ENCODE data around the gene ELF5. TPM values are rescaled to one million over a fixed set of nuclear protein-coding genes. Genes with fewer than 3 reads are reported as not detected.

The ELF5 gene
- total and polyA plus RNA-seq, 2 of the 13 experiments (the other 11 are each of a cell fraction or from before 2014, with no cell fraction given) = 0.51 to 2.6 TPM

DNA sequence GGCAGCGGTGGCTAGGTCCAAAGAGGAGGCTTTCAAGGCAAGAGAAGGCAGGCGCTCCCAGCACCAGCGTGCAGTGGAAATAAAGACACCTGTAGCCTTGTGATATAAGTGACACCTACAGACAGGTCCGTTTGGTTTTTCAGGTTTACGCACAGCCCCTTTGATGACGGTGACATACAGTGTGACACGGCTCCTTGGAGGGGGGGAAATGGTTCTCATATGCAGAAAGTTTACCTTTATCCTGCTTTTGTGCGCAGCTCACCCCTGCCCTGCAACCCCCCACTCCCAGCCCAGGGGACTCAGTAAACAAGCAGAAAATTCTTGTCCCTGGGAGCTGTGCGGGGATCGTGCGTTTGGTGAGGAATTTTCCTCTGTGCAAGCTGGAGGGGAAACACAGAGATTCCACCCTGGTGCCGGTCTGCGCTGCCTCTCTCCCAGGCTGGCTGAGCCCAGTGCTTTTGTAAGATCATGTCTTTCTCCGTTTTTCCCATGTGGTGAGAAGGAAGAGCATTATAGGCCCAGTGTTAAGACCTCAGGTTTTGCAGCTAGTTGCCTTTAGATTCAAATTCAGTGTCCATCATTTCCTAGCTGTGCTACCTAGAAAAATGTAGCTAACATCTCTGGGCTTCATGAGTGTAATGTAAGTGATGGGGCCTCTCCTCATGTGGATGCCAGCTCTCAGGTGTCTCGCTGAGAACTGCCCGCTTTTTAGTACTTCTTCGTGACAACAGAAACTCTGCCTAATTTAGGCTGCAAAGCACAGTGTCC is at the start of gene ELF5 (continued):
- TF ChIP-seq, protein P1, sequence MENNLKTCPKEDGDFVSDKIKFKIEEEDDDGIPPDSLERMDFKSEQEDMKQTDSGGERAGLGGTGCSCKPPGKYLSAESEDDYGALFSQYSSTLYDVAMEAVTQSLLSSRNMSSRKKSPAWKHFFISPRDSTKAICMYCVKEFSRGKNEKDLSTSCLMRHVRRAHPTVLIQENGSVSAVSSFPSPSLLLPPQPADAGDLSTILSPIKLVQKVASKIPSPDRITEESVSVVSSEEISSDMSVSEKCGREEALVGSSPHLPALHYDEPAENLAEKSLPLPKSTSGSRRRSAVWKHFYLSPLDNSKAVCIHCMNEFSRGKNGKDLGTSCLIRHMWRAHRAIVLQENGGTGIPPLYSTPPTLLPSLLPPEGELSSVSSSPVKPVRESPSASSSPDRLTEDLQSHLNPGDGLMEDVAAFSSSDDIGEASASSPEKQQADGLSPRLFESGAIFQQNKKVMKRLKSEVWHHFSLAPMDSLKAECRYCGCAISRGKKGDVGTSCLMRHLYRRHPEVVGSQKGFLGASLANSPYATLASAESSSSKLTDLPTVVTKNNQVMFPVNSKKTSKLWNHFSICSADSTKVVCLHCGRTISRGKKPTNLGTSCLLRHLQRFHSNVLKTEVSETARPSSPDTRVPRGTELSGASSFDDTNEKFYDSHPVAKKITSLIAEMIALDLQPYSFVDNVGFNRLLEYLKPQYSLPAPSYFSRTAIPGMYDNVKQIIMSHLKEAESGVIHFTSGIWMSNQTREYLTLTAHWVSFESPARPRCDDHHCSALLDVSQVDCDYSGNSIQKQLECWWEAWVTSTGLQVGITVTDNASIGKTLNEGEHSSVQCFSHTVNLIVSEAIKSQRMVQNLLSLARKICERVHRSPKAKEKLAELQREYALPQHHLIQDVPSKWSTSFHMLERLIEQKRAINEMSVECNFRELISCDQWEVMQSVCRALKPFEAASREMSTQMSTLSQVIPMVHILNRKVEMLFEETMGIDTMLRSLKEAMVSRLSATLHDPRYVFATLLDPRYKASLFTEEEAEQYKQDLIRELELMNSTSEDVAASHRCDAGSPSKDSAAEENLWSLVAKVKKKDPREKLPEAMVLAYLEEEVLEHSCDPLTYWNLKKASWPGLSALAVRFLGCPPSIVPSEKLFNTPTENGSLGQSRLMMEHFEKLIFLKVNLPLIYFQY (CRISPR knock-in tag; IDR thresholded peaks at IDR 0.05; ENCODE audit: borderline replicate concordance) = no peak
- TF ChIP-seq CREB1 (IDR thresholded peaks at IDR 0.05) = peak; percentile 29; the same call in 1 of the 2 replicates
- TF ChIP-seq CREB1 (CRISPR knock-in tag; IDR thresholded peaks at IDR 0.05) = no peak
- TF ChIP-seq ZNF136 (CRISPR knock-in tag; IDR thresholded peaks at IDR 0.05; ENCODE audit: low read depth) = no peak
- peak; percentile 13 for TF ChIP-seq PTBP1 (IDR thresholded peaks at IDR 0.05; ENCODE audit: low read depth, low read length, poor library complexity, severe bottlenecking)
- no peak for TF ChIP-seq ZNF121 (CRISPR knock-in tag; IDR thresholded peaks at IDR 0.05)
- no peak for TF ChIP-seq DPF2 (CRISPR knock-in tag; IDR thresholded peaks at IDR 0.05; ENCODE audit: borderline replicate concordance, low read depth)
- TF ChIP-seq MBNL3 (CRISPR knock-in tag; conservative IDR thresholded peaks at IDR 0.05) = no peak
- TF ChIP-seq POLR2G (IDR thresholded peaks at IDR 0.05; ENCODE audit: low read depth, low read length) = 0 out of 2 replicates have a peak, but pooled peaks have one; percentile 27
- TF ChIP-seq RXRB (CRISPR knock-in tag; IDR thresholded peaks at IDR 0.05; ENCODE audit: borderline replicate concordance) = peak; percentile 27; the same call in 1 of the 2 replicates
- TF ChIP-seq NCOR1 (IDR thresholded peaks at IDR 0.05; ENCODE audit: borderline replicate concordance, low read length) = no peak

Data from HepG2 (cell line).